Measurements from ENCODE around the gene SFTPD.
A peak's percentile ranks its signal among the peaks of the same experiment; 100 is the strongest.
"Not testable (repeated sequence)": the region's sequence is repeated elsewhere in the genome, so short reads cannot be mapped to it uniquely, and the experiment has no call there.

Gene SFTPD

GRCh38 chr10:79910344-79910743 is 38.6 kb downstream of the SFTPD start:
- H3K4me3 ChIP-seq (ENCODE audit: low read depth in 1 of 5, low read length in 5 of 5), result no peak overlapping the region
- H3K27ac ChIP-seq (ENCODE audit: low read depth, low read length), result no peak overlapping the region
- no peak overlapping the region for H3K9ac ChIP-seq (ENCODE audit: low read length in 5 of 5)
- H3K9me3 ChIP-seq (ENCODE audit: control insufficient read depth in 5 of 5, low read length in 5 of 5), result no peaks in the 10 kb centered on the region
- peaks cover 0 to 1% (median 0%) of the 10 kb centered on the region in 5 donors for H3K4me1 ChIP-seq (ENCODE audit: control insufficient read depth in 5 of 5, insufficient read depth in 5 of 5, low read length in 5 of 5)
- H3K27me3 ChIP-seq (ENCODE audit: control insufficient read depth in 5 of 5, insufficient read depth in 4 of 5, low read length in 5 of 5), result no peaks in the 10 kb centered on the region
- no peaks in the 10 kb centered on the region for H3K36me3 ChIP-seq (ENCODE audit: control insufficient read depth in 5 of 5, insufficient read depth in 5 of 5, low read length in 5 of 5)

GRCh38 chr10:79905322-79906314 is 43.3 kb downstream of the SFTPD start:
- Histone ChIP-seq H3K27me3 (ENCODE audit: control insufficient read depth in 5 of 5, insufficient read depth in 4 of 5, low read length in 5 of 5) (no peaks in the 10 kb centered on the region), H3K4me1 (ENCODE audit: control insufficient read depth in 5 of 5, insufficient read depth in 5 of 5, low read length in 5 of 5) (peaks cover 0 to 16% (median 6%) of the 10 kb centered on the region in 5 donors), H3K36me3 (ENCODE audit: control insufficient read depth in 5 of 5, insufficient read depth in 5 of 5, low read length in 5 of 5) (no peaks in the 10 kb centered on the region), H3K4me3 (ENCODE audit: low read depth in 1 of 5, low read length in 5 of 5) (peak overlapping the region; percentile 63 to 85 (median 75)), H3K9ac (ENCODE audit: low read length in 5 of 5) (peak overlapping the region in 3 of 5 donors; percentile 57 to 76 (median 62)), H3K9me3 (ENCODE audit: control insufficient read depth in 5 of 5, low read length in 5 of 5) (no peaks in the 10 kb centered on the region), H3K27ac (ENCODE audit: low read depth, low read length) (peak overlapping the region; percentile 76)

- Histone ChIP-seq H3K36me3 (ENCODE audit: control insufficient read depth in 5 of 5, insufficient read depth in 5 of 5, low read length in 5 of 5) (no peaks in the 10 kb centered on the region), H3K9me3 (ENCODE audit: control insufficient read depth in 5 of 5, low read length in 5 of 5) (no peaks in the 10 kb centered on the region), H3K27ac (ENCODE audit: low read depth, low read length) (peak overlapping the region; percentile 76), H3K9ac (ENCODE audit: low read length in 5 of 5) (peak overlapping the region; percentile 56 to 76 (median 57)), H3K27me3 (ENCODE audit: control insufficient read depth in 5 of 5, insufficient read depth in 4 of 5, low read length in 5 of 5) (no peaks in the 10 kb centered on the region), H3K4me1 (ENCODE audit: control insufficient read depth in 5 of 5, insufficient read depth in 5 of 5, low read length in 5 of 5) (peaks cover 0 to 16% (median 6%) of the 10 kb centered on the region in 5 donors), H3K4me3 (ENCODE audit: low read depth in 1 of 5, low read length in 5 of 5) (peak overlapping the region; percentile 74 to 85 (median 81))
Measured at GRCh38 chr10:79904671-79905321, 44.1 kb downstream of the SFTPD start.

GRCh38 chr10:79901571-79901970 is 47.3 kb downstream of the SFTPD start:
- not testable (repeated sequence) for H3K36me3 ChIP-seq (ENCODE audit: control insufficient read depth in 5 of 5, insufficient read depth in 5 of 5, low read length in 5 of 5); H3K27me3 ChIP-seq (ENCODE audit: control insufficient read depth in 5 of 5, insufficient read depth in 4 of 5, low read length in 5 of 5); H3K9me3 ChIP-seq (ENCODE audit: control insufficient read depth in 5 of 5, low read length in 5 of 5); H3K9ac ChIP-seq (ENCODE audit: low read length in 5 of 5); H3K4me3 ChIP-seq (ENCODE audit: low read depth in 1 of 5, low read length in 5 of 5); H3K27ac ChIP-seq (ENCODE audit: low read depth, low read length)
- H3K4me1 ChIP-seq (ENCODE audit: control insufficient read depth in 5 of 5, insufficient read depth in 5 of 5, low read length in 5 of 5), result peaks cover 0 to 16% (median 6%) of the 10 kb centered on the region in 5 donors

- H3K9ac ChIP-seq (ENCODE audit: low read length in 5 of 5), result no peak overlapping the region
- no peaks in the 10 kb centered on the region for H3K36me3 ChIP-seq (ENCODE audit: control insufficient read depth in 5 of 5, insufficient read depth in 5 of 5, low read length in 5 of 5)
- no peak overlapping the region for H3K4me3 ChIP-seq (ENCODE audit: low read depth in 1 of 5, low read length in 5 of 5)
- H3K27ac ChIP-seq (ENCODE audit: low read depth, low read length), result no peak overlapping the region
- H3K27me3 ChIP-seq (ENCODE audit: control insufficient read depth in 5 of 5, insufficient read depth in 4 of 5, low read length in 5 of 5), result no peaks in the 10 kb centered on the region
- no peaks in the 10 kb centered on the region for H3K9me3 ChIP-seq (ENCODE audit: control insufficient read depth in 5 of 5, low read length in 5 of 5)
- H3K4me1 ChIP-seq (ENCODE audit: control insufficient read depth in 5 of 5, insufficient read depth in 5 of 5, low read length in 5 of 5), result no peaks in the 10 kb centered on the region
Measured at GRCh38 chr10:79898597-79899325, 50.1 kb downstream of the SFTPD start.

GRCh38 chr10:79892896-79893295 is 56.0 kb downstream of the SFTPD start:
- H3K9me3 ChIP-seq (ENCODE audit: control insufficient read depth in 5 of 5, low read length in 5 of 5); H3K27me3 ChIP-seq (ENCODE audit: control insufficient read depth in 5 of 5, insufficient read depth in 4 of 5, low read length in 5 of 5); H3K4me3 ChIP-seq (ENCODE audit: low read depth in 1 of 5, low read length in 5 of 5); H3K27ac ChIP-seq (ENCODE audit: low read depth, low read length); H3K9ac ChIP-seq (ENCODE audit: low read length in 5 of 5); H3K36me3 ChIP-seq (ENCODE audit: control insufficient read depth in 5 of 5, insufficient read depth in 5 of 5, low read length in 5 of 5); H3K4me1 ChIP-seq (ENCODE audit: control insufficient read depth in 5 of 5, insufficient read depth in 5 of 5, low read length in 5 of 5): not testable (repeated sequence)

- H3K27ac ChIP-seq (ENCODE audit: low read depth, low read length), result no peak overlapping the region
- no peak overlapping the region for H3K4me3 ChIP-seq (ENCODE audit: low read depth in 1 of 5, low read length in 5 of 5)
- H3K27me3 ChIP-seq (ENCODE audit: control insufficient read depth in 5 of 5, insufficient read depth in 4 of 5, low read length in 5 of 5), result no peaks in the 10 kb centered on the region
- no peak overlapping the region for H3K9ac ChIP-seq (ENCODE audit: low read length in 5 of 5)
- H3K4me1 ChIP-seq (ENCODE audit: control insufficient read depth in 5 of 5, insufficient read depth in 5 of 5, low read length in 5 of 5), result no peaks in the 10 kb centered on the region
- no peaks in the 10 kb centered on the region for H3K36me3 ChIP-seq (ENCODE audit: control insufficient read depth in 5 of 5, insufficient read depth in 5 of 5, low read length in 5 of 5)
- no peaks in the 10 kb centered on the region for H3K9me3 ChIP-seq (ENCODE audit: control insufficient read depth in 5 of 5, low read length in 5 of 5)
Measured at GRCh38 chr10:79890469-79890868, 58.4 kb downstream of the SFTPD start.

- not testable (repeated sequence) for H3K9me3 ChIP-seq (ENCODE audit: control insufficient read depth in 5 of 5, low read length in 5 of 5)
Measured at GRCh38 chr10:79888984-79889383, 59.9 kb downstream of the SFTPD start.

More at GRCh38 chr10:79888984-79889383, 59.9 kb downstream of the SFTPD start:
- H3K4me1 ChIP-seq (ENCODE audit: control insufficient read depth in 5 of 5, insufficient read depth in 5 of 5, low read length in 5 of 5); H3K27ac ChIP-seq (ENCODE audit: low read depth, low read length); H3K4me3 ChIP-seq (ENCODE audit: low read depth in 1 of 5, low read length in 5 of 5); H3K36me3 ChIP-seq (ENCODE audit: control insufficient read depth in 5 of 5, insufficient read depth in 5 of 5, low read length in 5 of 5); H3K27me3 ChIP-seq (ENCODE audit: control insufficient read depth in 5 of 5, insufficient read depth in 4 of 5, low read length in 5 of 5); H3K9ac ChIP-seq (ENCODE audit: low read length in 5 of 5): not testable (repeated sequence)

Data from subcutaneous abdominal adipose tissue (tissue), 5 donors.